Omental fat pad (tissue), 4 donors: ENCODE measurements around the gene KRT2. TPM values are rescaled to one million over a fixed set of nuclear protein-coding genes. Genes with fewer than 3 reads are reported as not detected.

Source experiments
- ATAC-seq: fragments of 150-250 bp; one replicate; pipeline ENCODE4 v1.9.1; 2016; ENCODE audit warnings: mild to moderate bottlenecking, moderate library complexity; ENCODE audit not compliant: low FRiP score
- DNase-seq: peaks from one replicate; pipeline ENCODE4 v3.0.0-alpha.2; 2019; ENCODE audit warnings: low spot score
- total RNA-seq, 4 donors: library from RNA; depleted of rRNA; stranded (reverse); fragments of >200 nt; gene quantifications; one replicate each; pipeline ENCODE4 v1.1.0, GENCODE V29; 2016
- TF ChIP-seq, protein P1 (sequence below), 3 donors: fragments of 450-650 bp; IDR thresholded peaks; one replicate each; pipeline ENCODE4 v1.5.1; 2016 to 2017; ENCODE audit warnings: antibody characterized with exemption in 3 of 3, mild to moderate bottlenecking in 3 of 3, moderate library complexity in 2 of 3

The KRT2 gene
- total RNA-seq, 4 donors from 2014 or later = not detected

DNA sequence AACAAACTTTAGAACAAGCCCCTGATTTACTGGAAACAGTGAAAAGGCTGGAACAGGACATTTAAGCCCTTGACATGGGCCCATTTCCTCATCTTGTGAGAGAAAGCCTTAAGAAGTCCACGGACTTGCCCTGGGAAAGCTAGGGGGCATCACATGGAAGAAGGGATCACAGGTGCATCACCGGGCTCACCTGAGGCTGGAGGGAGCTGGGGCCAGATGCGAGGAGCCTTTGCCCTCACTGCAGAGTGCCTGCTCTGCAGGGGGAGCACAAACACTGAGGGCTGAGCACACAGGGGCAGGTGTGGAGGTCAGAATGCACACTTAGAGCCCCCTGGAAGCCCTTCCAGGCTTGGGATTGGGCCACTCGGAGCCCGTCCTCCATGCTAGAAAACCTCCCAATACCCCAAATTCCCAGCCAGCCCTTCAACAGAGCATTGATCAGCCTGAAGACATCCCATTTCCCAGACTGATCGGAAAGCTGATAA, 33.4 kb upstream of the KRT2 start:
- ATAC-seq = no peak
- TF ChIP-seq, protein P1, sequence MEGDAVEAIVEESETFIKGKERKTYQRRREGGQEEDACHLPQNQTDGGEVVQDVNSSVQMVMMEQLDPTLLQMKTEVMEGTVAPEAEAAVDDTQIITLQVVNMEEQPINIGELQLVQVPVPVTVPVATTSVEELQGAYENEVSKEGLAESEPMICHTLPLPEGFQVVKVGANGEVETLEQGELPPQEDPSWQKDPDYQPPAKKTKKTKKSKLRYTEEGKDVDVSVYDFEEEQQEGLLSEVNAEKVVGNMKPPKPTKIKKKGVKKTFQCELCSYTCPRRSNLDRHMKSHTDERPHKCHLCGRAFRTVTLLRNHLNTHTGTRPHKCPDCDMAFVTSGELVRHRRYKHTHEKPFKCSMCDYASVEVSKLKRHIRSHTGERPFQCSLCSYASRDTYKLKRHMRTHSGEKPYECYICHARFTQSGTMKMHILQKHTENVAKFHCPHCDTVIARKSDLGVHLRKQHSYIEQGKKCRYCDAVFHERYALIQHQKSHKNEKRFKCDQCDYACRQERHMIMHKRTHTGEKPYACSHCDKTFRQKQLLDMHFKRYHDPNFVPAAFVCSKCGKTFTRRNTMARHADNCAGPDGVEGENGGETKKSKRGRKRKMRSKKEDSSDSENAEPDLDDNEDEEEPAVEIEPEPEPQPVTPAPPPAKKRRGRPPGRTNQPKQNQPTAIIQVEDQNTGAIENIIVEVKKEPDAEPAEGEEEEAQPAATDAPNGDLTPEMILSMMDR (IDR thresholded peaks at IDR 0.05) = no peak
- no peak for DNase-seq

DNA sequence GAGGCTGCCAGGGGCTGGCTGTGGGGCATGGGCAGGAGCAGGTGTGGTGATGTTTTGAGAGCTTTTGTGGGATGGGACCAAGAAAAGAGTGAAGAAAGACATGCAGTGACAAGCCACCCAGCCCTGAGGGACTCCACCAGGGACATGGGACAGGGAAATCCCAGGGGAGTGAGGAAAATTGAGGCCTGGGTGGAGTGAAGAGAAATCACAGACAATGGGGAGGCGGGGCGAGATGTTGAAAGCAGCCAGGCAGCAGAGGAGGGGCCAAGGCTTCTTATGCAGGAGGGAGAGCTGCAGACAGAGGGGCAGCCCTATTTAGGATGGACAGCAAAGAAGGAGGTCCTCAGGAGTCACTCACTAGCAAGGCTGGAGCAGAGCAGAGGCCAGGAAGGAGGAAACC, 32.4 kb upstream of the KRT2 start:
- ATAC-seq (no peak), DNase-seq (no peak)
- TF ChIP-seq, protein P1 (IDR thresholded peaks at IDR 0.05) = no peak

DNA sequence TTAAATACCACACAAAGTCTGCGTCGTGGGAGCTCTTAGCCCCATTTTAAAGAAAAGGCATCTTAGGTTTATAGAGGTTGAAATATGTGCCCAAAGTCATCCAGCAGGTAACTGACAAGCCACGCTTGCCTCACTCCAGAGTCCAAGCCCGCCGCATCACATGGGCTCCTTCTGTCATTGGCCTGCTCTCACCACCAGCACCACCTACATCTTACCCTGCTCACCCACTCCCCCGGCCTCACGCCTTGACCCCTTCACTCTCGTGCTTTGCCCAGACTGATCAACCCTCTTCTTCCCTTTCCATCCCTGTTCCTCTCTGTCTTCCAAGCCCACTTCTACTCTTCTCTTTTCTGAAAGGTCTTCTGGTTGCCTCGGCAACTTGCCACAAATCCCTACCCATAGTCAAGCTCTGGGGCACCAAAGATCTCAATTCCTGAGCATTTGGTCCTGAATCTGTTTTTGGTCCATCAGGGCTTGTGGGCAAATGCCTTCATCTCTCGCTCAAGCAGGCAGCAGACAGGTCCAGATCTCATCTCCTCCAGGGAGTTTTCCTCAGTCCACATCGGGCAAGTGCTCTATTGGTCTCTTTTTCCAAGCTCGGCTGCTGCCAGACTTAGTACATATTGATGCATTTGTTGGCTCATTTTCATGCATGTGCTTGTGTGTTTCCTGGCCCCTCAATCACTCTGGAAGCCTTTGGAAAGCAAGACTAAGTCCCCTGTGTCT, 31.7 kb upstream of the KRT2 start:
- no peak for DNase-seq
- TF ChIP-seq, protein P1 (IDR thresholded peaks at IDR 0.05) = no peak
- ATAC-seq = no peak

DNA sequence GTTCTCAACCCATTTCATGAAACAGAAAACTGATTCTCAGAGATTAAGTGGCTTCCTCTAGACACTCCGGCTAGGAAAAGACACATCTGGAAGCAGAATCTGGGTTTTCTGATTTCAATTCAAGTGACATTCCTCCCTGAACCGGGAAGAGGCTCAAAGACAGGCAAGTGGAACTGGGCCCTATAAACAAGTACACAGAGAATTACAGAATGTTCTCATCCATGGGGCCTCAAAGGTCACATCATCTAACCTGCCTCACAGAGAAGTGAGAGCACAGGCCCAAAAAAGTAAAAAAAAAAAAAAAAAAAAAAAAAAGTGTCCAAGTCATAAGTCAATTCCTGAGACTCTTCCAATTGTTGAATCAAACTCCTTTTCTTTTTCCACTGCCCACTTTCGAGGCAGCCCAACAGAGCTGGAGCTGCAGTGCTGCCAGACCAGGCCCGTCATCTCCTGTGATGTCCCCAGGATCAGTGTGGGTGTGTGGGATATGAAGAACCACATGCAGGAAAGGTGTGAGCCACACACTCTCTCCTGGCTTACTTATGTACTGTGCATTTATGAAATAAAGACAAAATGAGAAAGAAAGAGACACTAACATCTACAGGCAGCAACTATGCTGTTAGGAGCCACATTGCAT, 31.0 kb upstream of the KRT2 start:
- DNase-seq = no peak
- ATAC-seq = no peak
- TF ChIP-seq, protein P1 (IDR thresholded peaks at IDR 0.05) = no peak

DNA sequence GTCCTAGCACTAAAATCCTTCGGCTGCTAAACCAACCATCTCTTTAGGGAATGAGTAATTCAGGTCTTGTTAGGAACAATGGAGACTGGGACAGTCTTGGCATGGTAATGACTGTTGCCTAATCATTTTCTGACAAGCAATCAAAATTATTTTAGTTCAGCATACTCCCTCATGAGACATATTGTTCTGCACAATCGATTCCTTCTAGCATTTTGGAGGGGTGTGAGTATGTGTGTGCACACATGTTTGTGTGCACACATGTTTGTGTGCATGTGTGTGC, 30.3 kb upstream of the KRT2 start:
- TF ChIP-seq, protein P1 (IDR thresholded peaks at IDR 0.05) = no peak
- ATAC-seq (no peak), DNase-seq (no peak)

DNA sequence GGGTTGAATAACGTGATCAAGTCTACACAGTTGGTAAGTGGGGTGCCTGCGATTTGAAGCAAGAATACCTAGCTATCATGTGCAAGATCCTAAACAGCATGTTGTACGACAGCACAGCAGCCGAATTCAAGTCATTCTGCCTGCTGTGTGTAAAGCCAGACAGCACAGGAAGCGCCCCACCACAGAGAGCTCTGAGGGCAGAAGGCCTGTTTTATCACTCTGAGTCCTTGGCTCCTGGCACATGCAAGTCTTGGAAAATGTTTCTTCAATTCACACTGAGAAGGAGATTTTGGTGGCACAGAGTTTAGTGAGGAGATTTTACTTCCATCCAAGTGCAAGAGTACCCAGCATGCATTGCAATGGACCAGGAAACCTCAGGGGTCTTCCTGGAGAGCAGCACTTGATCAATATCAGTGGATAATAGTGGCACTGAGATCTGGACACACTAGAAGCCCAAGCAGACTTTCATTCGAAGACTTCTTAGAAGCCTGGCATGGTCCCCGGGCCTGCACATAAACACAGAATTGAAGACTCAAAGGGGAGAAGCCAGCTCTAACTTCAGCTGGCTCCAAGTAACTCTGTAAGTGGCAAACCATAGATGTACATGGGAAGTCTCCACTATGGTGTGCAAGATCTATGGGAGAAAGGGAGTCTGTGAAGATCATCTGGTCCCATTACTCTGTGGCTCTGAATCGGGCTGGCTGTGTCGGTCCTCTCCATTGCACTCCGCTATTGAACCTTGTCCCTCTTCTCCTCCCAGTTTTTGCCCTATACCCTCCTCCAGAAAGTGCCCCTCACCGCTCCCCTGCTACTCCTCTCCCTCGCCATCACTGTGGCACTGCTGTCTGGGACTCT, 29.7 kb upstream of the KRT2 start:
- TF ChIP-seq, protein P1 (IDR thresholded peaks at IDR 0.05) = no peak
- DNase-seq (no peak), ATAC-seq (no peak)
